Loucy (cell line): ENCODE results near the gene IREB2.

ENCODE experiments used
- EZH2phosphoT487 ChIP-seq: fragments of 200-600 bp; IDR thresholded peaks from 2 replicates; pipeline ENCODE4 v1.6.1; 2018; ENCODE audit warnings: antibody characterized with exemption, mild to moderate bottlenecking, moderate library complexity, borderline replicate concordance
- TF ChIP-seq, protein P1 (sequence below): fragments of 200-600 bp; sonication (generic); conservative IDR thresholded peaks from 2 replicates; pipeline ENCODE4 v1.5.1; 2014; ENCODE audit warnings: mild to moderate bottlenecking, antibody characterized with exemption, low read length

DNA sequence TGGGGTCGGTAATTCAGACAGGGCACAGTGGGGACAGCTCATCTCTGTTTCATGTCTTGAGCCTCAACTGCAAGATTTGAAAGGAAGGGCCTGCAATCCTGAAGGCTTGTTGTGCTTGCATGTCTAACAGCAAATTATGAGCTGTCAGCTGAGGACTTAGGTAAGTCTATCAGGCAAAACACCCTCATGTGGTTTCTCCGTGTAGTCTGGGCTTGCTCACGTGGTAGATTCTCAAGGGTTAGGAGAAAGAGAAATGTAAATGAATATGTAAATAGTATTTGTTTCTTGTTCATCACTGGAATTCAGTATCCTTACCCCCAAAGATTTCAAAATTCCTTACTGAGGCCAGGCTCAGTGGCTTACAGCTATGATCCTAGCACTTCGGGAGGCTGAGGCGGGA, 39.3 kb downstream of the IREB2 start:
- TF ChIP-seq, protein P1, sequence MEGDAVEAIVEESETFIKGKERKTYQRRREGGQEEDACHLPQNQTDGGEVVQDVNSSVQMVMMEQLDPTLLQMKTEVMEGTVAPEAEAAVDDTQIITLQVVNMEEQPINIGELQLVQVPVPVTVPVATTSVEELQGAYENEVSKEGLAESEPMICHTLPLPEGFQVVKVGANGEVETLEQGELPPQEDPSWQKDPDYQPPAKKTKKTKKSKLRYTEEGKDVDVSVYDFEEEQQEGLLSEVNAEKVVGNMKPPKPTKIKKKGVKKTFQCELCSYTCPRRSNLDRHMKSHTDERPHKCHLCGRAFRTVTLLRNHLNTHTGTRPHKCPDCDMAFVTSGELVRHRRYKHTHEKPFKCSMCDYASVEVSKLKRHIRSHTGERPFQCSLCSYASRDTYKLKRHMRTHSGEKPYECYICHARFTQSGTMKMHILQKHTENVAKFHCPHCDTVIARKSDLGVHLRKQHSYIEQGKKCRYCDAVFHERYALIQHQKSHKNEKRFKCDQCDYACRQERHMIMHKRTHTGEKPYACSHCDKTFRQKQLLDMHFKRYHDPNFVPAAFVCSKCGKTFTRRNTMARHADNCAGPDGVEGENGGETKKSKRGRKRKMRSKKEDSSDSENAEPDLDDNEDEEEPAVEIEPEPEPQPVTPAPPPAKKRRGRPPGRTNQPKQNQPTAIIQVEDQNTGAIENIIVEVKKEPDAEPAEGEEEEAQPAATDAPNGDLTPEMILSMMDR = no peak
- no peak for TF ChIP-seq EZH2phosphoT487
